ENCODE measurements around the gene RHOBTB1.
A peak's percentile ranks its signal among the peaks of the same experiment; 100 is the strongest.

Gene RHOBTB1

GRCh38 chr10:60964257-60965235, 20.6 kb upstream of the RHOBTB1 start:
- DNase-seq, result peak; percentile 66

GRCh38 chr10:60963441-60964256, 19.7 kb upstream of the RHOBTB1 start:
- DNase-seq, result peak; percentile 82

- peak; percentile 28 for DNase-seq
Measured at GRCh38 chr10:60962946-60963345, 19.0 kb upstream of the RHOBTB1 start.

- no peak for DNase-seq
Measured at GRCh38 chr10:60960913-60961312, 16.9 kb upstream of the RHOBTB1 start.

GRCh38 chr10:60960031-60960430, 16.0 kb upstream of the RHOBTB1 start:
- no peak for DNase-seq

- no peak for DNase-seq
Measured at GRCh38 chr10:60958892-60959601, 15.1 kb upstream of the RHOBTB1 start.

- DNase-seq, result no peak
Measured at GRCh38 chr10:60957667-60958221, 13.8 kb upstream of the RHOBTB1 start.

- peak; percentile 63 for DNase-seq
Measured at GRCh38 chr10:60955957-60956425, 12.0 kb upstream of the RHOBTB1 start.

- no peak for DNase-seq
Measured at GRCh38 chr10:60955316-60955715, 11.3 kb upstream of the RHOBTB1 start.

GRCh38 chr10:60954035-60954434, 10.1 kb upstream of the RHOBTB1 start:
- DNase-seq, result no peak

- no peak for DNase-seq
Measured at GRCh38 chr10:60953420-60953819, 9.4 kb upstream of the RHOBTB1 start.

- DNase-seq, result no peak
Measured at GRCh38 chr10:60952846-60953220, 8.8 kb upstream of the RHOBTB1 start.

GRCh38 chr10:60952067-60952845, 8.3 kb upstream of the RHOBTB1 start:
- DNase-seq, result no peak

- DNase-seq, result no peak
Measured at GRCh38 chr10:60951272-60951724, 7.3 kb upstream of the RHOBTB1 start.

GRCh38 chr10:60950300-60950699, 6.3 kb upstream of the RHOBTB1 start:
- no peak for DNase-seq

GRCh38 chr10:60948851-60949250, 4.9 kb upstream of the RHOBTB1 start:
- no peak for DNase-seq

GRCh38 chr10:60944910-60945297, 919 bp upstream of the RHOBTB1 start:
- no peak for DNase-seq

- no peak for DNase-seq
Measured at GRCh38 chr10:60943316-60944057, 498 bp downstream of the RHOBTB1 start.

- no peak for DNase-seq
Measured at GRCh38 chr10:60942788-60943315, 1.1 kb downstream of the RHOBTB1 start.

- no peak for DNase-seq
Measured at GRCh38 chr10:60942134-60942787, 1.7 kb downstream of the RHOBTB1 start.
